ENCODE measurements around the gene EXOC4.
A peak's percentile ranks its signal among the peaks of the same experiment; 100 is the strongest.

EXOC4 gene

GRCh38 chr7:134016223-134016941 lies 763.5 kb downstream of the EXOC4 start:
- peak; percentile 54 for DNase-seq (ENCODE audit: low read depth)
- peak; percentile 85 for TF ChIP-seq CTCF (IDR thresholded peaks at IDR 0.05; ENCODE audit: low read length, missing control alignments)
- H3K4me3 ChIP-seq (replicated peaks; ENCODE audit: low read depth, low read length), result no peak overlapping the region

- no peak for DNase-seq (ENCODE audit: low read depth)
- no peak for TF ChIP-seq CTCF (IDR thresholded peaks at IDR 0.05; ENCODE audit: low read length, missing control alignments)
- H3K4me3 ChIP-seq (replicated peaks; ENCODE audit: low read depth, low read length), result no peak overlapping the region
Observed at GRCh38 chr7:134016942-134017303, 764.0 kb downstream of the EXOC4 start.

- DNase-seq (ENCODE audit: low read depth), result no peak
- no peak overlapping the region for H3K4me3 ChIP-seq (replicated peaks; ENCODE audit: low read depth, low read length)
Observed at GRCh38 chr7:134018306-134018705, 765.4 kb downstream of the EXOC4 start.

GRCh38 chr7:134019251-134019650 lies 766.4 kb downstream of the EXOC4 start:
- TF ChIP-seq CTCF (IDR thresholded peaks at IDR 0.05; ENCODE audit: low read length, missing control alignments), result no peak
- DNase-seq (ENCODE audit: low read depth), result no peak
- H3K4me3 ChIP-seq (replicated peaks; ENCODE audit: low read depth, low read length), result no peak overlapping the region

More at GRCh38 chr7:134018306-134018705, 765.4 kb downstream of the EXOC4 start:
- TF ChIP-seq CTCF (IDR thresholded peaks at IDR 0.05; ENCODE audit: low read length, missing control alignments), result no peak

- no peak overlapping the region for H3K4me3 ChIP-seq (replicated peaks; ENCODE audit: low read depth, low read length)
- TF ChIP-seq CTCF (IDR thresholded peaks at IDR 0.05; ENCODE audit: low read length, missing control alignments), result no peak
- DNase-seq (ENCODE audit: low read depth), result no peak
Observed at GRCh38 chr7:134021836-134022235, 769.0 kb downstream of the EXOC4 start.

- no peak overlapping the region for H3K4me3 ChIP-seq (replicated peaks; ENCODE audit: low read depth, low read length)
- no peak for DNase-seq (ENCODE audit: low read depth)
- no peak for TF ChIP-seq CTCF (IDR thresholded peaks at IDR 0.05; ENCODE audit: low read length, missing control alignments)
Observed at GRCh38 chr7:134022286-134022911, 769.5 kb downstream of the EXOC4 start.

- peak; percentile 21 for DNase-seq (ENCODE audit: low read depth)
- TF ChIP-seq CTCF (IDR thresholded peaks at IDR 0.05; ENCODE audit: low read length, missing control alignments), result no peak
- no peak overlapping the region for H3K4me3 ChIP-seq (replicated peaks; ENCODE audit: low read depth, low read length)
Observed at GRCh38 chr7:134024739-134025138, 771.9 kb downstream of the EXOC4 start.
